ENCODE results near the gene VIT.

The VIT gene

DNA sequence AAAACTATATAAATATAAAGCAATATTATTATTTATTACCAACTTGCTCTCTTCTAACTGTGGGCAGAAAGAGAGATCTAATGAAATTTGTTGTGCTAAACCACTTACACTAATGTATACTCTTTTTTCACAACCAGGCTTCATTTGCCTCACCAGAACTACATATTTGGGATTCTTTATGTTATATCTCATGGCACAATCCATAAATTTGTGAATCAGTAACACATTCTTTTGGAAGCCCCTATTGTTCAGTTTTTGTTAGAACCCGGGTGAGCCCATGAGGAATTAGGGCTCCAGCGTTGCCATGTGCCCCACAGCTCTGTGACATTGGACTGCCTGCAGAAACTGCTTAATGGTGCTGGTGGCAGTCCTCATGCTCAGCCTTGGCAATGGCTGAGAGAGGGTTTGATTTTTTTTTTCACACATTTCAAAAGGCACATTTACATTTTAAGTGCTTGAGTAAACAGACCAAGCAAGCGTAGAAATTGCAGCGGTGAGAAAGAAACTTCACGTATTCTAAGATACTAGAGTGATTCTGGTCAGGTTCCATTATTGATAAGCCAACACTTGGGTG, 15.3 kb downstream of the VIT start:
- DNase-seq = no peak

DNA sequence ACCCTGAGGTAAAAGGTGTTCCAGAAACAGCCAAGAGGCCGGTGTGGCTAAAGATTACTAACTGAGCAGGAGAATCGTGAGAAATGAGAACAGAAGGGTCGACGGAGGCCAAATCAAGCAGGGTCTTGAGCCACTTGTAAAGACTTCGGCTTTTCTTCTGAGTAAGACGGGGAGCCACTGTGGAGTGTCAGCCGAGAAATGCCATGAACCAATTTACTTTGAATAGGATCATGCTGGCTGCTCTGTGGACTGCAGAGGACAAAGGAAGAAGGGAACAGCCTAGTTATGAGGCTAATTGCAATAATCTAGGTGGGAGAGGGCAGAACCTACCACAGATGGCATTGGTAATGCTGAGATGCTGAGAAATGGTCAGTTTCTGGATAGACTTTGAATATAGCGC, 16.8 kb downstream of the VIT start:
- no peak for DNase-seq

DNA sequence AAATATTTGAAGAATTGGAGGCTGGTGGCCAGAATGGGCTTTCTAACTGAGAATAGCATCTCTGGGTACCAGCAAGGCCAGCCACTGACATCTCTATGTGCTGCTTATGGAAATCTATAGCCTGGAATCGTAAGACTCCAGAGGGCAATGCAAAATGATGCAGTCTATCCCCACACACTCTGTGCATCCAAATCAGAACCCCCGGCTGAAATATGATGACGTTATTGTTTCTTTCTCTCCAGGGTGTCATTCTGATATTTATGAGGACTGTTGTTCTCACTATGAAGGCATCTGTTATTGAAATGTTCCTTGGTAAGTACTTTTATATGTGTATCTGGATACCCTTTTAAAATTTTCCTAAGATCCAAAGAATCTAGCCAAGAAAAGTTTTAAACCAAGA, 19.6 kb downstream of the VIT start:
- no peak for DNase-seq

DNA sequence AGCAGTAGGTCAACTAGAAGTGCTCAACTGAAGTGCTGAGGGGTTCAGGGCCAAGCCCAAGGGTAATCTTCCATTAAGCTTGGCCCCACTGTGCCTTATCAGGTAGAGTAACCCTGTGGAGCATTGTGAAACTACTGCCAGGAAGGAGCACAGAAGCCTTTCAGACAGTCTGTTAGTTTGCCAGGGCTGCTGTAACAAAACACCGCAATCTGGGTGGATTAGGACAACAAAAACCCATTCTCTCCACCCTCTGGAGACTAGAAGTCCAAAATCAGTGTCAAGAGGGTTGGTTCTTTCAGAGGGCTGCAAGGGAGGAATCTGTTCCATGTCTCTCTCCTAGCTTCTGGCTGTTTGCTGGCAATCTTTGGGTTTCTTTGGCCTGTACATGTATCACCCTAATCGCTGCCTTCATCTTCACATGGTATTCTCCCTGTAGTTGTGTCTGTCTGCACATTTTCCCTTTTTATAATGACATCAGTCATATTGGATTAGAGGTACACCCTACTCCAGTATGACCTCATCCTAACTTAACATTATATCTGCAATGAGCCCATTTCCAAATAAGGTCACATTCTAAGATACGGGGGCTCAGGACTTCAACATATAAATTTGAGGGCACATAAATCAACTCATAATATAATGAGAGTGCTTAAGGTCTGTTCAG, 21.2 kb downstream of the VIT start:
- no peak for DNase-seq

DNA sequence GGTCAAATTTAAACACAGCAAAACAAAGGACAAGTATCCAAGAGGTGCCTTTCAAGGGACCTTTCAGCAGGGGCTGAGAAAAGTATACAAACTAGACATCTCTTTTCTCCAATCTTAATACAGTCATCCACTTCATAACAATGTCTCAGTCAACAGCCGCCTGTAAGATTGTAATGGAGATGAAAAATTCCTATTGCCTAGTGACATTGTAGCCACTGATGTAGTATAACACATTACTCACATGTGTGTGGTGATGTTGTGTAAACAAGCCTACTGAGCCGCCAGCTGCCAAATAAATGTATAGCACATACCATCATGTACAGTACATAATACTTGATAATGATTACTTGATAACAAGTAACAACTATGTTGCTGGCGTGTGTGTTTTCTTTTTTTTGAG, 31.0 kb downstream of the VIT start:
- no peak for DNase-seq

DNA sequence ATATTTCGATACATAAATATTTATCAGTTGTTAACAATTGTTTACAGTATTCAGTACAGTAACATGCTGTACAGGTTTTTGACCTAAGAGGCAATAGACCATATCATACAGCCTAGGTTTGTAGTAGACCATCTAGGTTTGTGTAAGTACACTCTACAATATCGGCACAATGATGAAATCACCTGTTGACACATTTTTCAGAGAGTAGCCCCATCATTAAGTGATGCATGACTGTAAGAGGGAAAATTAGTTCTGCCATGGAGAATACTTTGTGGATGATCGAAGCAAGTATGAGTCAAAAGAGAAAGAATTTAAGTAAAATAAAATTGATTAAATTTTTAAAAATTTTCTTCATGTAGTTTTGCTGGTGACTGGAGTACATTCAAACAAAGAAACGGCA, 32.6 kb downstream of the VIT start:
- no peak for DNase-seq

DNA sequence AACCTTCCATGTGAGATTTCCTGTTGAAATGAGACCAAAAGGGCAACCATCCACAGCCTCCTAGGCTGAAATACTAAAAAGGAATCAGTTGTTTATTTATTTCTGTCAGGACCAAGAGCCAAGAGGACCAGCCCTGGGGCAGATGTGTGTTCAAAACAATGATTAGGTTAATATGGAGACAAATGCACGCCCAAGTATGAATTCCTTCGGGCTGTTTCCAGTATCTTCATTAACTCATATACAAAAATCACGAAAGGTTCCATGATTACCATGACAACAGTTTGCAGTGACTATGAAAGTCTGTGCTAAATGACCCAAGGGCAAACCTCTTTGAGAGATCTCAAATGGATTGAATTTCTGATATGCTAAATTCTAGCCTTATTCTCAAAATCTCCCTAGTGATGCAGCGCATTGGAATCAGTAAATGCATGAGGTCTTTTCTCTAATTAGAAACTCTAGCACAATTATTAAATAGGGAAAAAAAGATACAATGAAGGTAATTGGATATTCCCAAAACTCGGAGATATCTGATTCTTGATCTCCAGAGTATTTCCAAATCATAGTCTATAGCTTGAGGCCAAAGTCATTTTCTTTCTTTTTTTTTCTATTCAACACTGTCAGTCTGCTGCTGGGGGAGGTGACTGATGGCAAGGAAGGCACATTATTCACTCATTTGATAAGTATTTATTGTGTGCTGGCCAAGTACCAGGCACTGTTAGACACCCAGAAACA, 35.6 kb downstream of the VIT start:
- no peak for DNase-seq

DNA sequence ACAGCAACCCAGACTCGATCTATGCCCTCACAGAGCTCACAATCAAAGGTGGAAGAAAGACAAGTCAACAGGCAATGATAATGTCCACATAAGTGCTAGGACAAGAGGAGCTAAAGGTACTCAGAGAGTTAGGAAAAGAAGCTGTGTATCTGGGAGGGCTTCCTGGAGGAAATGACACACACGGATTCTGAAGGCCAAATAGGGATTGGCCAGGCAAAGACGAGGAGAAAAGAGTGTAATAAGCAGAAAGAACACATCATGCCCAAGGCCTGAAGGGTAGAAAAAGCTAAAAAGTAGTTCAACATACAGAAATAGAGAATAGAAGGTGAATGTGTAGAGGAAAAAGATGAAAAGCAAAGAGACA, 36.1 kb downstream of the VIT start:
- no peak for DNase-seq

DNA sequence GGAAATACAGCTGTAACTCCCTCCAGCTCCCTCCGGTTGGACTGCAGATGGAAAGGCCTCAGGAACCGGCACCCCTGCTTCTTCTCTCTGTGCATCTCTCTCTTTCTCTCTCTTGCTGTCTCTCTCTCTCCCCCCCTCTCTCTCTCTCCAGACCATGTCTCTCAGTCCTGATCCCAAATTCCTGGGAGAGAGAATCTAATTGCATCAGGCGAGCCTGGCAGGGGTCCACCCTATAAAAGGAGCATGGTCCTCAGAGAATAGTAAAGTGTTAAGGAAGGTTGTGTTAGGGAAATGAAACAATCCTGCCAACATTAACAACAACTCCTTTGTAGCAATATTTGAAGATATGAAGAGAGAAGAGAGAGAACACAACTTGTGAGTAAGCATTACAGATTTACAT, 36.7 kb downstream of the VIT start:
- DNase-seq = no peak

DNA sequence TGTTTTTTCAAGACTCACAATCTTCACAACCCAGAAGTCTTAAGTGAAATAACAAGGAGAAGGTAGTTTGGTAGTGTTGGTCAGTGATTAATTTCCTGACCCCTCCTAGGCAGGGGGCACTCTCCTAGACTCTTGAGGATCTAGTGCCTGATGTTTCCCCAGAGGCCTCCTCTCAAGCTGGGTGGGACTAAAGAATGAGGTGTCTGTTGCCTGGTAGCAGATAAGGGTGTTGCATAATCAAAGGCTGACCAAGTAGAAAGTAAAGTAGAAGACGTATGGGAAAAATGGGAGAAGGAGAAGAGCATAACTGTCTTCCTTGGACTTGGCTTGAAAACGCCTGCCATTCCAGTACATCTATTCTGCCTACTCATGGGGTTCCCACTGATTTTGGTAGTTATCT, 37.8 kb downstream of the VIT start:
- DNase-seq = no peak

DNA sequence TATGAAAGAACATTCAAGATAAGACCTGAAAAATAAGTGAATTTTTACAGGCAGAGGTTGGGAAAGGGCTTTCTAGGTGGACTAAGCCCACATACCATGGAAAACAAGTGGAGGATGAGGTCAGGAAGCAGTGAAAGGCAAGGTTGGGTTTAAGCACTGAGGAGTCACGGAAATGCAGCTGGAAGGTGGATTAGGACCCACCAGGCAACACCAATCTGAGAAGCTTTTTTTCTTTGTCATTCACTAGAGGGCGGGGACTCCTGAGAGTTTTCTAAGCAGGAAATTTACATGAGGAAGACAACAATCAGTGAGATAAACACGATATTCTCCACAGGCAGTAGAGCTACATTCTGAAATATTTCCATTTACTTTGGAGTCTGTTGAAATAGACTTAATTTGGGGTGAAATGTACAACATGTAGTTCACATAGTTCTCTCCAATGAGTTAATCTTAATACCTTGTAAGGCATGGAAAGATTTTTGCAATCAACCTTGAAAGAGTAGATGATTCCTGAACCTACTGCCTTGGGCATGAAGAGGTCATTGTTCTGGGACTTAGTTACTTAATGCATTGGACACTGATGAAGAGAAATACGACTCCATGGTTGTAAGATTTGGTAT, 40.7 kb downstream of the VIT start:
- DNase-seq = no peak

DNA sequence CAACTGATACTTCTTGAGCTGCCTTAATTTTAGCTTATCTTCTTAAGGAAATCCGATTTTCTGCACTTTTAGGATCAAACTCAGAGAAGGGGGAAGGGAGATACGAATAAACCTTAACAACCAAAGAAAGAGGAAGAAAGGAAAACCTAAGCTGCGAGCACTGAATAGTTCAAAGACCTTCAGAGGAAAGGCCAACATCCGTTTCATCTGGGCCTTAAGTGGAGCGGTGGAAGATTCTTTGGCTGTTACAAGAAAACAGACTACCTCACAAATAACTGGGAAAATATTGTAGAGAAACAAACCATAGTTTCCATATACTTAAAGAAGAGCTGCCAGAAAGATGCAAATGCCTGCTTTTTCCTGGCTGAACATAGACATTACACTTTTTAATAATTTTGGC, 43.6 kb downstream of the VIT start:
- DNase-seq = no peak

DNA sequence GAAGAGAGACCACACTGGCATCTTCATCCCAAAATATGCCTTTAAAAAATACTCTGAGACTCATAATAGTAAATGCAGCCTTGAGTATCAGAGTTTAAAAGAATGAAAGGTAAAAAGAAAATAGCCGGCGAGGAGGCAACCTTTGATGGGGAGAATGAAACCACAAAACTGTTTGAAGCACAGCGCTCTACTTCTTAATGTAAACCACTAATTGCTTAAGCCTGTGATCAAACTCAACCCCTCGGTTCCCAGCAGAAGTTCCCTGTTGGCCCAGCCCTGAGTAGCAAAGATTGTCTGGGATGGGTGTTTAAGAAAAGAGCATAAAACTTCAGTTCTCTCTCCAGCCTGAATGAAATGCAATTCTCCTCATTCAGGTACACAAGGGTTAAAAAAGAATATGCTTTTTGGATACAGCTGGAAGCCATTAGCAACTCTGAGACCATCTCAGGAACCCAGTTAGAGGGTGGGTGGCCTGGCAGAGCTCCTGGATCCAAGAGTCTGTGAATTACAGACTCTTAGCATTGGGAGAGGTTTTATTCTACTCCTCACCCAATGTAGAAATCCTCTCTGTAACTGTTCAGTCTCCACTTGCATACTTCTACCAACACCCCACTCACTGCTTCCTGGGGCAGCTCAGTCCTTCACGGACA, 44.8 kb downstream of the VIT start:
- DNase-seq = no peak

DNA sequence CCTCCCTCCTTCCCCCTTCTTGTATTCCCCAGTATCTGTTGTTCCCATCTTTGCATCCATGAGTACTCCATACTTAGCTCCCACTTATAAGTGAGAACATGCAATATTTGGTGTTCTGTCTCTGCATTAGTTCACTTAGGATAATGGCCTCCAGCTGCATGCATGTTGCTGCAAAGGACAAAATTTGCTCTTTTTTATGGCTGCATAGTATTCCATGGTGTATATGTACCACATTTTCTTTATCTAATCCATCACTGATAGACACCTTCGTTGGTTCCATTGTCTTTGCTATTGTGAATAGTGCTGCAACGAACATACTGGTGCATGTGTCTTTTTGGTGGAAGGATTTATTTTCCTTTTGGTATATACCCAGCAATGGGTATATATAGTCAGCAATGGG, 47.4 kb downstream of the VIT start:
- DNase-seq = no peak

DNA sequence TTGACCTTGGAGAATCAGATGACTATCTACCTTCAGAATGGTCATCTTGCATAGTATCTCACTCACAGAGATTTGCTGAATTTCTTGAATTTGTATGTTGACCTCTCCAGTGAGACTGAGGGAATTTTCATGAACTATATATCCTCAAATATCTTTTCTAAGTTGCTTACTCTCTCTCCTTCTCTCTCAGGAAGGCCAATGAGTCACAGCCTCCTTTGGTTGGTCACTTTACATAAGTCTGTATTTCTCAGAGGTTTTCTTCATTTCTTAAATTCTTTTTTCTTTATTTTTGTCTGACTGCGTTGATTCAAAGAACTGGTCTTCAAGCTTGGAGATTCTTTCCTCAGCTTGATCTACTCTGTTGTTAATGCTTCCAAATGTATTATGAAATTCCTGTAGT, 51.7 kb downstream of the VIT start:
- DNase-seq = no peak

DNA sequence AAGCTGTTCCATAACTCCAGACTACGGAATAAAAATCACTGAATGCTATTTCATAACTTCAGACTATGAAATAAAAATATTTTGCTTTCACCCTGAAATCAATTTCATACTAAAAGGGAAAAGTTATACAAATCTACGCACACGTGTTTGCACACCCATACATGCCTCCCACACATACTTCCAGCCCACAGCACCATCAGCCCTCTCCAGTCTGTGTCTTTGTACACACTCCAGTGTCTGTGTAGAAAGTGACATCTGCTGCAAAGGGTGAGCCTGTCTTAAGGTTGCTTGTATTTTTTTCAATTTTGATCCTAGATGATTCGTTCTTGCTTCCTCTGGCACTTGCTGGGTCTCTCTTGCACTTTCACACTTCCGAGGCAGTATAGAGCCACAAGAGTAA, 53.6 kb downstream of the VIT start:
- no peak for DNase-seq

DNA sequence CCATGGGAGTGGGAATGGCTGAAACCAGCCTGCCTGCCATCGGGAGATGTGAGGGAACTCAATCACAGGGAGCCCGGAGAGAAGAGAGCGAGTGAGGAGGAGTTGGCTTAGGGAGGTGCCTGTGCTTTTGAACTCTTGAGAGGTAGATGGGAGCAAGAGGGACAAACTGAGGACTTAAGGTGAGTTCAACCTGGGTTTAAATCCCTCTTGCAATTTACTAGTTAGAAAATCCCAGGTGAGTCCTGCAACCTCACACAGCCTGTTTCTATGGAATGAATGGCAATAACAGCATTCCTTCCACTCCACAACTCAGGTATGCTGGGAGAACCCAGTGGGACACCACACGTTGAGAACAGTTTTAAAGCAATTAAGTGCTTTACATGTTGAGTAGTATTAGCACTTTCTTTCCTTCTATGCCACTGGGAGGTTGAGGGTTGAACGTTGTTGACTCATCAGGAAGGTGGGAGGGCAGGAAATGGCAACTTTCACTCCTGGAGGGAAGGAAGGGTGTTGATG, 57.3 kb downstream of the VIT start:
- DNase-seq = no peak

DNA sequence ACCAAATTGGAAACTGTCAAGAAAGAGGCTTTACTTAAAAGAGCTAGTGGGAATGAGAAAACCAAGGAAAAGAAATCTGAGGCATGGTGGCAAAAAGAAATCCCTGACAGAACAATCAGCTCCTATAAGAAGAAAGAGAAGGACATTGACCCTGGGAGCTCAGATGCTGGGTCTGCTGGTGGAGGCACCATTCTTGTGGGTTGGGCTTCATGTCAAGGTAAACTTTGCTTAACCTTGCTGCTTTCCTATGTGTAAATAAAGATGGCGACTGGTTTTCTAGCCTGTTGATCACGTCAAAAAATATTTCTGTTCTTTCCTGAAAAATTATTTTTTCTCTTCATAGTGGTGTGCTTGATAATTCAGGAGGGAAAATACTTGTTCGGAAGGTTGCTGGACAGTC, 58.1 kb downstream of the VIT start:
- no peak for DNase-seq

DNA sequence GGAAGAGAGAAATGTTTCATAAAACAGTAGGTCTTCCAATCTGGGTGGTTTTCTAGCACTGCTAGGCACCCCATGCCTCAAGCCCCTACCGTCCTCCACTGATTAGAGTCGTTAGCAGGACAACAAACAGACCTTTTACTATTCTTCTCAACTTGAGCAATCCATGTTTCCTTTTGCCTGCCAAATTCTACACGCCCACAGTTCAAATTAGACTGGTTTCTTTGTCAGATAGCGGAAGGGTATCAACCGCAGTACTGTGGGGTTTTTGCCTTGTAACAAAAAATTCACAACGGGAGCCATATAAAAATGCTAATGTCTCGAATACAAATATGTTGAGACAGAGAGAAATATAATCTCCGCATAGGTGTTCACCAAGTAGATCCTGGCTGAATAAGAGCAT, 59.9 kb downstream of the VIT start:
- no peak for DNase-seq

DNA sequence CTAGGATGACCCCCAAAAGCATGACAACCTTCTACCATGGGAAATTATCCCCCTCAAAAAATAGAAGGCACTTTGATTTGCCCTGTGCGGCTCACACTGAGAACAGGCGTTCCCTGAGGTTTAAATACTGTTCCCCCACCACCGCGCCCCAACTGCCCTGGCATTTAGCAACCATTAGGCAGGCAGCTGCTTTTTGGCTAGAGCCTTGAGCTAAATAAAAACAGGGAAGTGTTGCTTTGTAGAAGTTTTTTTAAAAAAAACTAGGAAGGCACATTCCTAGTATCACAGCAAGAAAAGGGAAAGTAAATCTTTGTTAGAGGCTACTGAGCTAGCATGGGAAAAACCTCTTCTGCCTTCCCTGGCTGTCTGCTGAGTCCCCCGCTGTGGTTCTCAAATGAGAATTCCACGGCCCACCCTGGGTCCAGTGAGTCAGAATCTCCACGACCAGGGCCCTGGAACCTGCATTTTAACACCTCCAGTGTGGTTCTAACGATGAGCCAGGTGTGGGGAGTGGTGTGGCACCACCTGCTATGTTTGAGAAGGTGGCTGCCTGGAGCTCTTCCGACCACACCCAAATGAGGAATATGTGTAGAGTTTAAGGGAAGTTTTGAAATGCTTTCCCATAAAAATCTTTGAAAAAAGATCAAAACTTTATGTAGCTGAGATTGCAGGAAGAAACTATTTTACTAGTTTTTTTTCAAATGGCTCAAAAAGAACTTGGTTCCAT, 66.4 kb downstream of the VIT start:
- DNase-seq = no peak

DNA sequence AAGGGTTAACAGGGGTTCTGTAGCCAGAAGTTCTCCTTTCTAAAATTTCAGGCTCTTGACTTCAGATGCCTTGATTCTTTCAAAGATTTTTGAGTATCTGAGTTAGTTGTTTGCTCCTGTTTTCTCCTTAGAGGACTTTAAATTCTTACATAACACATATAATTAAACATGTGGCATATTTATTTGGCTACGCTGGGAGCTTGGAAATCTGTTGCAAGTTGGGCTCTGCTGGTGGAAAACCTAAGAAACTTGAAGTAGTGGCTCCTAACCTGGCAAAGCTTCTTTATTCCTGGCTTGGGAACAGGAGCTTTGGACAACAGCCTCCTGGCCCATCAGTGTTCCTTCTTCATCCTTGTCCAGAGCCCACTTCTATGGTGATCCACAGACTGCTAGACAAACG, 72.6 kb downstream of the VIT start:
- DNase-seq = no peak

DNA sequence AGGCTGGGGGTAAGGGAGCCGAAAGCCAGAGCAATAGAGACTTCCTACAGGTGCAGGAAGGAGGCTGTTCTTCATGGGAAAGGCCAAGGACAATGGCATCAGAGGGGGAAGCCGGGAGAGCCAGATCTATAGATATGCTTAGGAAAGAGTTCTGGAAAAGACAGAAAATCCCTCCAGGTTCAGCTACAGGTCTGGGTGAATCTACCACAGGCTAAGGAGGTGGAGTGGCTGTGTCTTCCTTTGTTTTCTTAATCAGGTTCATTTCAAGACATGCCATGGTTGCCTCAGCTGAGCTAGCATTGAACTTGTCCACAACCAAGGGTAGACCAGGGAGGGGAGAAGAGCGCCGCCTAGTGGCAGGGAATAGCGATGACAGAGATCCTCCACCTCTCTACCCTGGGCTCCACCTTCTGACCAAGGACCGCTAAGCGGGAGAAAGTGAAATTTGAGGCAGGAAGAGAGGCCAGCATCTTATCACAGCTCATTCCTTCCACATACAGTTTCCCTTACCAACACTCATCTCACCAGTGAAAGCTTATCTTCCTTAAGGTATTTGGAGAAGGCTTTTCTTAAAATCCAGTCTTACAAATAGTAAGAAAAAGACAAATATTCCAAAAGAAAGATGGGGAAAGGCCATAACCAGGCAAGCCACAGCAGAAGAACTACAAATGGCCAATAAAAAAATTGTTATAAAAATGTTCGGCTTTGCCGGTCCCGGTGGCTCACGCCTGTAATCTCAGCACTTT, 74.2 kb downstream of the VIT start:
- DNase-seq = no peak
